ENCODE data around the gene CACNA2D3.

GRCh38 chr3:55014081-55014480 lies 891.7 kb downstream of the CACNA2D3 start:
- no peak for TF ChIP-seq CTCF (IDR thresholded peaks at IDR 0.05)
- no peak for TF ChIP-seq EP300 (IDR thresholded peaks at IDR 0.05)
- no peak for TF ChIP-seq POLR2A (IDR thresholded peaks at IDR 0.05)

Measured in tibial nerve (tissue), 4 donors.